ENCODE data around the gene ZNF638. TPM values are rescaled to one million over a fixed set of nuclear protein-coding genes. Genes with fewer than 3 reads are reported as not detected.

The ZNF638 gene
- total RNA-seq, 3 donors from 2014 or later (not counting 1 experiment from before 2014, with no cell fraction given), result 104 to 126 (median 113) TPM

DNA sequence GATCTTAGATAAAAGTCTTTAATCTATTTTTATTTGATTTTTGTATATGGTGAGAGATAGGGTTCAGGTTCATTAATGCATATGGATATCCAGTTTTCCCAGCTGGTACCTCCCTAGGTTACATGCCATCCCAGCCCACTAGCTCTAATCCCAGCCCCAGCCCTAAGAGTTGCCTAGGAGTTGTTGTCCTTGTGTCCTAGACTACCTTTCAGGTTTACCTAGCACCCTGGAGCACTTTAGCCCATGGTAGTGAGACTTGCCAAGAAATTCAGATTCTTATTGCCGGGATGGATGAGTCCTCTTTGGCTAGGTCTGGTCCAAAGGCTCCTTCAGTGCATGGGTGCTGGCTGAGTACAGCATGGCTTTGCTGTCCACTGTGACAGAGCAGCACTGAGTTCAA, 40.5 kb downstream of the ZNF638 start:
- H3K9me3 ChIP-seq (ENCODE audit: control insufficient read depth, insufficient read depth, low read length), result no peaks in the 10 kb centered on the region
- no peak overlapping the region for H3K27ac ChIP-seq (ENCODE audit: low read length)
- DNase-seq (no peak), ATAC-seq (no peak)
- TF ChIP-seq, protein P1, sequence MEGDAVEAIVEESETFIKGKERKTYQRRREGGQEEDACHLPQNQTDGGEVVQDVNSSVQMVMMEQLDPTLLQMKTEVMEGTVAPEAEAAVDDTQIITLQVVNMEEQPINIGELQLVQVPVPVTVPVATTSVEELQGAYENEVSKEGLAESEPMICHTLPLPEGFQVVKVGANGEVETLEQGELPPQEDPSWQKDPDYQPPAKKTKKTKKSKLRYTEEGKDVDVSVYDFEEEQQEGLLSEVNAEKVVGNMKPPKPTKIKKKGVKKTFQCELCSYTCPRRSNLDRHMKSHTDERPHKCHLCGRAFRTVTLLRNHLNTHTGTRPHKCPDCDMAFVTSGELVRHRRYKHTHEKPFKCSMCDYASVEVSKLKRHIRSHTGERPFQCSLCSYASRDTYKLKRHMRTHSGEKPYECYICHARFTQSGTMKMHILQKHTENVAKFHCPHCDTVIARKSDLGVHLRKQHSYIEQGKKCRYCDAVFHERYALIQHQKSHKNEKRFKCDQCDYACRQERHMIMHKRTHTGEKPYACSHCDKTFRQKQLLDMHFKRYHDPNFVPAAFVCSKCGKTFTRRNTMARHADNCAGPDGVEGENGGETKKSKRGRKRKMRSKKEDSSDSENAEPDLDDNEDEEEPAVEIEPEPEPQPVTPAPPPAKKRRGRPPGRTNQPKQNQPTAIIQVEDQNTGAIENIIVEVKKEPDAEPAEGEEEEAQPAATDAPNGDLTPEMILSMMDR (IDR thresholded peaks at IDR 0.05), result no peak
- H3K4me1 ChIP-seq (ENCODE audit: control insufficient read depth, insufficient read depth, low read length), result no peaks in the 10 kb centered on the region
- Mint-ChIP-seq H3K9me3 (no peaks in the 10 kb centered on the region), H3K4me3 (no peak overlapping the region), H3K27ac (peak overlapping the region in 1 of 2 donors; percentile 7), H3K27me3 (ENCODE audit: low read depth in 2 of 2) (no peaks in the 10 kb centered on the region), H3K36me3 (peaks cover 6% of the 10 kb centered on the region), H3K4me1 (peaks cover 14 to 27% of the 10 kb centered on the region in 2 donors)
- peaks cover 56% of the 10 kb centered on the region for H3K36me3 ChIP-seq (ENCODE audit: control insufficient read depth, insufficient read depth, low read length)
- WGBS (ENCODE audit: insufficient coverage), result 94% methylated on average over 1 of the region's 1 CpG
- no peak overlapping the region for H3K4me3 ChIP-seq (ENCODE audit: low read length)
- intact Hi-C loops (cut with micrococcal nuclease), result no loop called here
- H3K27me3 ChIP-seq (ENCODE audit: control insufficient read depth, insufficient read depth, low read length), result no peaks in the 10 kb centered on the region

DNA sequence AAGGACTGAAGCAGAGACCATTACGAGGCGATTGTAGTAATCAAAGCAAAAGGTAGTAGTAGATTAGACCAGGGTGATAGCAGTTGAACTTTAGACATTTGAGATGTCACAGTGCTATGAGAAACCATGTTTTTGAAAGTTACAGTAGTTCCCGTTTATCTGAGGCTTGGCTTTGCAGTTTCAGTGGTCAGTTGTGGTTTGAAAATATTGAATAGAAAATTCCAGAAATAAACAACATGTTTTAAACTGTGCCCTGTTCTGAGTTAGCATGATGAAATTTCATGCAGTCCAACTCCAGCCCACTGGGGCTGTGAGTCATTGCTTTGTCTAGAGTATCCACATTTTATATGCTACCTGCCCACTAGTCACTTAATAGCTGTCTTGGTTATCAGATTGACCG, 47.5 kb downstream of the ZNF638 start:
- no peak for ATAC-seq
- peaks cover 71% of the 10 kb centered on the region for H3K36me3 ChIP-seq (ENCODE audit: control insufficient read depth, insufficient read depth, low read length)
- TF ChIP-seq, protein P1 (IDR thresholded peaks at IDR 0.05), result no peak
- H3K4me1 Mint-ChIP-seq, result peaks cover 23 to 27% of the 10 kb centered on the region in 2 donors
- WGBS (ENCODE audit: insufficient coverage), result 90% methylated on average over 4 of the region's 4 CpGs
- H3K4me1 ChIP-seq (ENCODE audit: control insufficient read depth, insufficient read depth, low read length), result no peaks in the 10 kb centered on the region
- no peak overlapping the region for H3K27ac ChIP-seq (ENCODE audit: low read length)
- H3K4me3 ChIP-seq (ENCODE audit: low read length), result no peak overlapping the region
- H3K27me3 Mint-ChIP-seq (ENCODE audit: low read depth in 2 of 2), result no peaks in the 10 kb centered on the region
- no peak for DNase-seq
- H3K9me3 Mint-ChIP-seq, result no peaks in the 10 kb centered on the region
- no peaks in the 10 kb centered on the region for H3K9me3 ChIP-seq (ENCODE audit: control insufficient read depth, insufficient read depth, low read length)
- H3K27me3 ChIP-seq (ENCODE audit: control insufficient read depth, insufficient read depth, low read length), result no peaks in the 10 kb centered on the region
- intact Hi-C loops (cut with micrococcal nuclease), result no loop called here
- H3K4me3 Mint-ChIP-seq, result no peak overlapping the region
- H3K27ac Mint-ChIP-seq, result peak overlapping the region in 1 of 2 donors; percentile 4
- H3K36me3 Mint-ChIP-seq, result peaks cover 23% of the 10 kb centered on the region

DNA sequence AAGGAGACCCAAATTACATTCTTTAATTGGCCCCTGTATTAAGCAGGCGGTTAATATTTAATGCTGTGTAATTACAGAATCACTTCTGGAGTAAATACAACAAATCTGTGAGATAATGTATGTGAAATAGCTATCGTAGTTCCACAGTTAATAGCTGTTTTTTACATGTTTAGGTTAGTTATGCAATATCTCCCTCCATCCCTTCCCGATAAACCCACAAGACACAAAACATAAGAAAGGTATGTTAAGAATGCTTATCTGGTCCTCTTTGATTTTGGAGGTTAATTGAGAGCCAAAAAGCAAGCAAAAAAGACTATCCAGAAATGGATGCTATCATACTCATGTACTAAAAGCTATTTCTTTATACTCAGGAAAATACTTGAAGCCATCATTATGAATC, 49.1 kb downstream of the ZNF638 start:
- H3K27ac Mint-ChIP-seq, result peak overlapping the region in 1 of 2 donors; percentile 5
- H3K4me3 Mint-ChIP-seq, result no peak overlapping the region
- H3K9me3 Mint-ChIP-seq, result no peaks in the 10 kb centered on the region
- H3K27me3 Mint-ChIP-seq (ENCODE audit: low read depth in 2 of 2), result no peaks in the 10 kb centered on the region
- H3K4me3 ChIP-seq (ENCODE audit: low read length), result no peak overlapping the region
- no peaks in the 10 kb centered on the region for H3K9me3 ChIP-seq (ENCODE audit: control insufficient read depth, insufficient read depth, low read length)
- no peaks in the 10 kb centered on the region for H3K27me3 ChIP-seq (ENCODE audit: control insufficient read depth, insufficient read depth, low read length)
- intact Hi-C loops (cut with micrococcal nuclease), result no loop called here
- H3K36me3 Mint-ChIP-seq, result peaks cover 24% of the 10 kb centered on the region
- H3K36me3 ChIP-seq (ENCODE audit: control insufficient read depth, insufficient read depth, low read length), result peaks cover 70% of the 10 kb centered on the region
- TF ChIP-seq, protein P1 (IDR thresholded peaks at IDR 0.05), result no peak
- DNase-seq, result no peak
- ATAC-seq, result no peak
- H3K4me1 Mint-ChIP-seq, result peaks cover 22 to 23% of the 10 kb centered on the region in 2 donors
- H3K27ac ChIP-seq (ENCODE audit: low read length), result no peak overlapping the region
- H3K4me1 ChIP-seq (ENCODE audit: control insufficient read depth, insufficient read depth, low read length), result no peaks in the 10 kb centered on the region
- 100% methylated on average over 1 of the region's 3 CpGs for WGBS (ENCODE audit: insufficient coverage)

DNA sequence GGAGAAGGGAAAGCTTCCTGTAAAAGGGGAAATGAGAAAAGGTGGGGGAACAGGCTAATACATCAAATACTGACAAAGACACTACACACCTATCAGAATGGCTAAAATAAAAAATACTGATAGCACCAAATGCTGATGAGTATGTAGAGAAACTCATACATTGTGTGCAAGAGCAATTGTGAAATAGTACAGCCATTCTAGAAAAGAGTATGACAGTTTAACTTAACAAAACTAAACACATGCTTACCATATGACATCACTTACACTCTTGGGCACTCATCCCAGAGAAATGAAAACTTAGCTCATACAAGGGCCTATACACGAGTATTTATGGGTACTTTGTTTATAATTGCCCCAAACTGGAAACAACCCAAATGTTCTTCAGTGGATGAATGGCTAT, 53.4 kb downstream of the ZNF638 start:
- no peak overlapping the region for H3K4me3 ChIP-seq (ENCODE audit: low read length)
- ATAC-seq (no peak), DNase-seq (no peak)
- H3K36me3 ChIP-seq (ENCODE audit: control insufficient read depth, insufficient read depth, low read length), result peaks cover 66% of the 10 kb centered on the region
- H3K27ac ChIP-seq (ENCODE audit: low read length), result no peak overlapping the region
- intact Hi-C loops (cut with micrococcal nuclease), result no loop called here
- no peak overlapping the region for H3K4me3 Mint-ChIP-seq
- H3K27me3 Mint-ChIP-seq (ENCODE audit: low read depth in 2 of 2), result no peaks in the 10 kb centered on the region
- TF ChIP-seq, protein P1 (IDR thresholded peaks at IDR 0.05), result no peak
- H3K27me3 ChIP-seq (ENCODE audit: control insufficient read depth, insufficient read depth, low read length), result no peaks in the 10 kb centered on the region
- H3K9me3 Mint-ChIP-seq, result no peaks in the 10 kb centered on the region
- WGBS (ENCODE audit: insufficient coverage), result no CpG with 5 or more reads among the region's 1 CpG
- peaks cover 23% of the 10 kb centered on the region for H3K36me3 Mint-ChIP-seq
- no peaks in the 10 kb centered on the region for H3K4me1 ChIP-seq (ENCODE audit: control insufficient read depth, insufficient read depth, low read length)
- no peaks in the 10 kb centered on the region for H3K9me3 ChIP-seq (ENCODE audit: control insufficient read depth, insufficient read depth, low read length)
- H3K27ac Mint-ChIP-seq, result peak overlapping the region in 1 of 2 donors; percentile 41
- H3K4me1 Mint-ChIP-seq, result peaks cover 3 to 9% of the 10 kb centered on the region in 2 donors

Measured in natural killer cell (primary cell).